ENCODE measurements around the gene MASP1.
"Not testable (repeated sequence)": the region's sequence is repeated elsewhere in the genome, so short reads cannot be mapped to it uniquely, and the experiment has no call there.

The MASP1 gene

DNA sequence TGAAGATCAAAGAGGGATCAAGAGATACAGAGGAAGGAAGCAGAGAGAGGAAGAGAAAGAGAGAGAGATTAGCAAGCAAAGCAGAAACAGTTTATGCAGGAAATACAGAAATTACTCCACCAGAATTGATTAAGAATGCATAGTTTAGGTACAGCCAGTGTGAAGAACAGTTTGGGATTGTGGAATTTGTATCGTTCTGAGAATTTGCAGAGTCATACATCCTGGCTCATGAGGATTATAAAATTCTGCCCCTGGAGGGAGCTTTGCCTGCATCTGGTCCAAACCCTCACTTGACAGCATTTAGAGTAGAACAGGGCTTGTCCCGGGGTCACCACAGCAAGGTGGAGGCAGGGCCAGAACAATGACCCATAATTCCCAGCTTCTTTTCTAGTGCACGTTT is 44.1 kb downstream of the MASP1 start:
- Histone ChIP-seq H3K9ac (no peak overlapping the region), H4K20me1 (ENCODE audit: insufficient read depth) (no peaks in the 10 kb centered on the region), H3K27me3 (ENCODE audit: insufficient read depth, low read depth) (no peaks in the 10 kb centered on the region), H3K4me1 (ENCODE audit: low read depth, poor library complexity, severe bottlenecking) (no peaks in the 10 kb centered on the region), H3K36me3 (ENCODE audit: insufficient read depth) (no peaks in the 10 kb centered on the region), H3K4me3 (IDR thresholded peaks at IDR 0.05; ENCODE audit: insufficient read depth, low read depth, low read length) (no peak overlapping the region), H3K79me2 (ENCODE audit: insufficient read depth, low read depth) (no peaks in the 10 kb centered on the region), H2AFZ (ENCODE audit: low read depth) (no peak overlapping the region), H3K27ac (no peak overlapping the region), H3K4me2 (no peak overlapping the region)
- TF ChIP-seq, protein P1, sequence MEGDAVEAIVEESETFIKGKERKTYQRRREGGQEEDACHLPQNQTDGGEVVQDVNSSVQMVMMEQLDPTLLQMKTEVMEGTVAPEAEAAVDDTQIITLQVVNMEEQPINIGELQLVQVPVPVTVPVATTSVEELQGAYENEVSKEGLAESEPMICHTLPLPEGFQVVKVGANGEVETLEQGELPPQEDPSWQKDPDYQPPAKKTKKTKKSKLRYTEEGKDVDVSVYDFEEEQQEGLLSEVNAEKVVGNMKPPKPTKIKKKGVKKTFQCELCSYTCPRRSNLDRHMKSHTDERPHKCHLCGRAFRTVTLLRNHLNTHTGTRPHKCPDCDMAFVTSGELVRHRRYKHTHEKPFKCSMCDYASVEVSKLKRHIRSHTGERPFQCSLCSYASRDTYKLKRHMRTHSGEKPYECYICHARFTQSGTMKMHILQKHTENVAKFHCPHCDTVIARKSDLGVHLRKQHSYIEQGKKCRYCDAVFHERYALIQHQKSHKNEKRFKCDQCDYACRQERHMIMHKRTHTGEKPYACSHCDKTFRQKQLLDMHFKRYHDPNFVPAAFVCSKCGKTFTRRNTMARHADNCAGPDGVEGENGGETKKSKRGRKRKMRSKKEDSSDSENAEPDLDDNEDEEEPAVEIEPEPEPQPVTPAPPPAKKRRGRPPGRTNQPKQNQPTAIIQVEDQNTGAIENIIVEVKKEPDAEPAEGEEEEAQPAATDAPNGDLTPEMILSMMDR (conservative IDR thresholded peaks at IDR 0.05; ENCODE audit: low read depth, low read length): no peak

DNA sequence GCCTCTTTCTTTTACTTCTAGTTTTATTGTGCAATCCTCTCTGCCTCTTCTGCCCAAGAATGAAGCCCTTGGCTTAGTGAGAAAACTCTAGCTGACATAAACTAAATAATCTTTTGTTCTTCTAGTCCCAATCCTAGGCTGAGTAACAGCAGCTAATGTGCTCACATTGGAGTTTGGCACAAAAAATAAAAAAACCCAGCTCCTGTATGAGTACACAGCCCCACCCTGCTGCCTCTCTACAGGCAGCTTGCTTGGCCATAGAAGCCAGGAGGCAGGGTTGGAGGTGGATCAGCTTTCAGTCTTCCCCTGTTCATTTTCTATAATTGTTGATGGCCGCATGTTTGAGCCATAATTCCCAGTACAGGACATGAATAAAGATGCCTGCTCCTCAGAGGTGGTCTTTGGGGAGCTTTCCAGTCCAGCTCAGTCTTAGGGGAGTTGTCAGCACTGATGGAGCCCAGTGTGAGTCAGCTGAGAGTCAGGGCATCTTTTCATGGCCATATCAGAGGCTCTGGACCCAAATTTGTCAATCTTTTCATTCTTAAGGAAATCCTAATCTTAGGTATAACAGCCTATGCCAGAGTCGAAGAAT is 47.5 kb downstream of the MASP1 start:
- Histone ChIP-seq H3K27me3 (ENCODE audit: insufficient read depth, low read depth) (no peaks in the 10 kb centered on the region), H3K9ac (no peak overlapping the region), H3K27ac (no peak overlapping the region), H3K4me2 (no peak overlapping the region), H3K4me3 (IDR thresholded peaks at IDR 0.05; ENCODE audit: insufficient read depth, low read depth, low read length) (no peak overlapping the region), H3K79me2 (ENCODE audit: insufficient read depth, low read depth) (no peaks in the 10 kb centered on the region), H3K36me3 (ENCODE audit: insufficient read depth) (no peaks in the 10 kb centered on the region), H2AFZ (ENCODE audit: low read depth) (no peak overlapping the region), H4K20me1 (ENCODE audit: insufficient read depth) (no peaks in the 10 kb centered on the region), H3K4me1 (ENCODE audit: low read depth, poor library complexity, severe bottlenecking) (no peaks in the 10 kb centered on the region)
- TF ChIP-seq, protein P1 (conservative IDR thresholded peaks at IDR 0.05; ENCODE audit: low read depth, low read length): no peak

DNA sequence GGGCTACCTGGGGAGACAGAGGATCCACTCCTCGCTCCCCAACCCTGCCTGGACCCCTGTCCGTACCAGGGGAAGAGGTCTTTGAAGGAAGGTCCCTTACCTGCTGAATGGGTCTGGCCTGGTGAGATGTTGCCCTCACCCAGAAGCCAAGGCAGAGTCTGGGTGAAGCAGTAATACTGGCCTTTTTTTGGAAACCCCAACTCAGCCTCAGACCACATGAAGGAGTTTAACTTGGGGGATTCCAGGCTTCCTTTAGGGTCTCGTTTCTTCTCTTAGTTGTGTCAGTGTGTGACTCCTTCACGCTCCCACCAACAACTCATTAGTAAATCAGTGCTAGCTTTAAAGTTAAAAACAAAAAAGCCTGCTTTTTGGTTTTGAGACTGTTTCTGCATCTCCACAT is 48.6 kb downstream of the MASP1 start:
- H3K9ac ChIP-seq: no peak overlapping the region
- no peaks in the 10 kb centered on the region for H4K20me1 ChIP-seq (ENCODE audit: insufficient read depth)
- H3K79me2 ChIP-seq (ENCODE audit: insufficient read depth, low read depth): no peaks in the 10 kb centered on the region
- H3K36me3 ChIP-seq (ENCODE audit: insufficient read depth): no peaks in the 10 kb centered on the region
- no peaks in the 10 kb centered on the region for H3K4me1 ChIP-seq (ENCODE audit: low read depth, poor library complexity, severe bottlenecking)
- no peak overlapping the region for H3K27ac ChIP-seq
- no peak overlapping the region for H3K4me2 ChIP-seq
- no peak overlapping the region for H2AFZ ChIP-seq (ENCODE audit: low read depth)
- TF ChIP-seq, protein P1 (conservative IDR thresholded peaks at IDR 0.05; ENCODE audit: low read depth, low read length): no peak
- H3K4me3 ChIP-seq (IDR thresholded peaks at IDR 0.05; ENCODE audit: insufficient read depth, low read depth, low read length): no peak overlapping the region
- no peaks in the 10 kb centered on the region for H3K27me3 ChIP-seq (ENCODE audit: insufficient read depth, low read depth)

DNA sequence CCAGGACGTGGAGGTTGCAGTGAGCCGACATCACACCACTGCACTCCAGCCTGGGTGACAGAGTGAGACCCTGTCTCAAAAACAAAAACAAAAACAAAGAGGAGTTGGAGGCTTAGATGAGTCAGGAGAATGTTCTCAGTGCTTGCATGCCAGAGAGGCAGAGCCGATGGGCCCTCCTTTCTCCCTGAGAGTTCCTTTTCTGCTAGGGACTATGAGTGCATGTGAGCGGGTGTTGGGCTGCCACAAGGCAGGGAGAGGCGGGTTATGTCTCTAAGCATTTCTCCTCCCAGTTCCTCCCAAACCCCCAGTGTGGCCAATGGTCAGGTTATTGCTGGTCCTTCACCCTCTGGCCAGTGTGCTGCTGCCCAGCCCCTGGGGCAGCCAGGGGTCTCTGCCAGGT is 49.1 kb downstream of the MASP1 start:
- Histone ChIP-seq H3K4me3 (IDR thresholded peaks at IDR 0.05; ENCODE audit: insufficient read depth, low read depth, low read length) (no peak overlapping the region), H3K27ac (no peak overlapping the region), H4K20me1 (ENCODE audit: insufficient read depth) (no peaks in the 10 kb centered on the region), H3K27me3 (ENCODE audit: insufficient read depth, low read depth) (no peaks in the 10 kb centered on the region), H3K36me3 (ENCODE audit: insufficient read depth) (no peaks in the 10 kb centered on the region), H3K4me2 (no peak overlapping the region), H3K4me1 (ENCODE audit: low read depth, poor library complexity, severe bottlenecking) (no peaks in the 10 kb centered on the region), H2AFZ (ENCODE audit: low read depth) (no peak overlapping the region), H3K79me2 (ENCODE audit: insufficient read depth, low read depth) (no peaks in the 10 kb centered on the region), H3K9ac (no peak overlapping the region)
- TF ChIP-seq, protein P1 (conservative IDR thresholded peaks at IDR 0.05; ENCODE audit: low read depth, low read length): no peak

DNA sequence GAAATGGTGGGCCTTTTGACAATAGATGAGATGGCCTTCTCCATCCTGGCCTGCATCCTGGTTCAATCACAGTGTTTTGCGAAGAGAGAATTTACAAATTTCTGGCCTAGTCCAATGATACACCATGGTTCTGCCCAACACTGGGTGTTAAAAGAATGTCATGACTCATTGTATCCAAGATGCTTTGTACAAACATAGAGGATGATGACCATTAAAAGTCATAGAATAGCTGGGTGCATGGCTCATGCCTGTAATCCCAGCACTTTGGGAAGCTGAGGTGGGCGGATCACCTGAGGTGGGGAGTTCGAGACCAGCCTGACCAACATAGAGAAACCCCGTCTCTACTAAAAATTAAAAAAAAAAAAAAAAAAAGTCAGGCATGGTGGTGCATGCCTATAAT is 52.7 kb downstream of the MASP1 start:
- not testable (repeated sequence) for H3K27me3 ChIP-seq (ENCODE audit: insufficient read depth, low read depth); H4K20me1 ChIP-seq (ENCODE audit: insufficient read depth); H3K9ac ChIP-seq; H3K27ac ChIP-seq; H2AFZ ChIP-seq (ENCODE audit: low read depth); H3K4me2 ChIP-seq; H3K4me1 ChIP-seq (ENCODE audit: low read depth, poor library complexity, severe bottlenecking); H3K79me2 ChIP-seq (ENCODE audit: insufficient read depth, low read depth); H3K4me3 ChIP-seq (IDR thresholded peaks at IDR 0.05; ENCODE audit: insufficient read depth, low read depth, low read length); H3K36me3 ChIP-seq (ENCODE audit: insufficient read depth)

Measured in KMS-11 (cell line).